LHCN-M2 (cell line): ENCODE results near the gene CDR2. TPM values are rescaled to one million over a fixed set of nuclear protein-coding genes. Genes with fewer than 3 reads are reported as not detected.
"Not testable (repeated sequence)": the region's sequence is repeated elsewhere in the genome, so short reads cannot be mapped to it uniquely, and the experiment has no call there.

Source experiments
- DNase-seq: peaks from one replicate; pipeline ENCODE4 v3.0.0-alpha.2; 2012; ENCODE audit warnings: low read depth
- total RNA-seq: library from RNA; depleted of rRNA; stranded (reverse); fragments of >200 nt; gene quantifications from 2 replicates; pipeline ENCODE4 v1.2.3, GENCODE V29; 2014

The CDR2 gene
- total RNA-seq, 1 experiment from 2014 or later, result 24.2 TPM

GRCh38 chr16:22352723-22353122, 21.7 kb downstream of the CDR2 start:
- no peak for DNase-seq

- DNase-seq, result no peak
Measured at GRCh38 chr16:22352140-22352539, 22.3 kb downstream of the CDR2 start.

GRCh38 chr16:22351017-22351416, 23.4 kb downstream of the CDR2 start:
- not testable (repeated sequence) for DNase-seq

GRCh38 chr16:22348291-22348690, 26.1 kb downstream of the CDR2 start:
- DNase-seq, result no peak

GRCh38 chr16:22347100-22347820, 27.2 kb downstream of the CDR2 start:
- no peak for DNase-seq

GRCh38 chr16:22346483-22346882, 27.9 kb downstream of the CDR2 start:
- DNase-seq, result no peak

- no peak for DNase-seq
Measured at GRCh38 chr16:22342082-22342481, 32.3 kb downstream of the CDR2 start.

GRCh38 chr16:22340945-22341344, 33.5 kb downstream of the CDR2 start:
- DNase-seq, result no peak

- DNase-seq, result no peak
Measured at GRCh38 chr16:22337849-22338635, 36.4 kb downstream of the CDR2 start.

- no peak for DNase-seq
Measured at GRCh38 chr16:22337045-22337444, 37.4 kb downstream of the CDR2 start.

GRCh38 chr16:22336581-22336980, 37.8 kb downstream of the CDR2 start:
- DNase-seq, result no peak

GRCh38 chr16:22335668-22336246, 38.7 kb downstream of the CDR2 start:
- DNase-seq, result no peak

- DNase-seq, result no peak
Measured at GRCh38 chr16:22333457-22333994, 40.9 kb downstream of the CDR2 start.

GRCh38 chr16:22330326-22330725, 44.1 kb downstream of the CDR2 start:
- DNase-seq, result no peak

- no peak for DNase-seq
Measured at GRCh38 chr16:22329199-22329695, 45.2 kb downstream of the CDR2 start.

- DNase-seq, result no peak
Measured at GRCh38 chr16:22328081-22328725, 46.2 kb downstream of the CDR2 start.

- no peak for DNase-seq
Measured at GRCh38 chr16:22327446-22327775, 47.0 kb downstream of the CDR2 start.

- no peak for DNase-seq
Measured at GRCh38 chr16:22326771-22327445, 47.5 kb downstream of the CDR2 start.

- DNase-seq, result no peak
Measured at GRCh38 chr16:22326369-22326652, 48.1 kb downstream of the CDR2 start.

GRCh38 chr16:22325598-22326368, 48.6 kb downstream of the CDR2 start:
- DNase-seq, result no peak
